PC-9 (cell line): ENCODE results near the gene CIZ1. TPM values are rescaled to one million over a fixed set of nuclear protein-coding genes. Genes with fewer than 3 reads are reported as not detected.
A peak's percentile ranks its signal among the peaks of the same experiment; 100 is the strongest.

Source experiments
- Bru-seq: library from RNA; stranded (reverse); fragments of 400-500 nt; gene quantifications from one replicate; lab custom pipeline; 2021; lab: Mats Ljungman, UMichigan
- BruChase-seq, 2 experiments: library from RNA; stranded (reverse); fragments of 400-500 nt; gene quantifications; one replicate each; lab custom pipeline; 2021; lab: Mats Ljungman, UMichigan
- BruUV-seq: library from RNA; stranded (reverse); fragments of 400-500 nt; replicated peaks from 2 replicates; lab custom pipeline; 2021; lab: Mats Ljungman, UMichigan
- CTCF ChIA-PET: fragments of 300-600 bp; sonication (Branson Sonifier 250); formaldehyde crosslinking; loops from one replicate; lab custom pipeline; 2022; ENCODE audit warnings: antibody characterized with exemption; lab: Charles Lee
- POLR2A ChIA-PET: fragments of 300-600 bp; sonication (Branson Sonifier 250); formaldehyde crosslinking; loops from one replicate; lab custom pipeline; 2022; ENCODE audit warnings: antibody characterized with exemption; ENCODE audit not compliant: unreplicated experiment; lab: Charles Lee
- DNase-seq, 2 experiments: peaks; one replicate each; pipeline versions ENCODE4 v3.0.0 to v3.0.0-alpha.2; 2015 to 2022; ENCODE audit warnings: mixed read lengths in 1 of 2
- H2AFZ ChIP-seq: fragments of 200-600 bp; sonication (generic); 2 replicates; pipeline ENCODE4 v1.8.1; 2017; ENCODE audit warnings: antibody characterized with exemption
- H3F3A ChIP-seq: fragments of 200-600 bp; sonication (generic); 2 replicates; pipeline ENCODE4 v1.8.1; 2017; ENCODE audit warnings: antibody characterized with exemption, mild to moderate bottlenecking, low read depth; ENCODE audit not compliant: insufficient read depth
- H3K27ac ChIP-seq: fragments of 200-600 bp; sonication (generic); 2 replicates; pipeline ENCODE4 v1.6.1; 2016; ENCODE audit warnings: mixed run types
- H3K27me3 ChIP-seq: fragments of 200-600 bp; sonication (generic); 2 replicates; pipeline ENCODE4 v1.6.1; 2016; ENCODE audit warnings: low read depth, mixed run types; ENCODE audit not compliant: insufficient read depth
- H3K36me3 ChIP-seq: fragments of 200-600 bp; sonication (generic); 2 replicates; pipeline ENCODE4 v1.6.1; 2016; ENCODE audit warnings: low read depth, mixed run types
- H3K4me1 ChIP-seq: fragments of 200-600 bp; sonication (generic); replicated peaks from 2 replicates; pipeline ENCODE4 v1.6.1; 2016; ENCODE audit warnings: mixed run types; ENCODE audit not compliant: insufficient read depth
- H3K4me2 ChIP-seq: fragments of 200-600 bp; sonication (generic); 2 replicates; pipeline ENCODE4 v1.6.1; 2017; ENCODE audit warnings: mixed run types
- H3K4me3 ChIP-seq: fragments of 200-600 bp; sonication (generic); 2 replicates; pipeline ENCODE4 v1.6.1; 2016; ENCODE audit warnings: mixed run types
- H3K79me2 ChIP-seq: fragments of 200-600 bp; sonication (generic); 2 replicates; pipeline ENCODE4 v1.6.1; 2017; ENCODE audit warnings: low read depth, mixed run types
- H3K9me2 ChIP-seq: fragments of 200-600 bp; sonication (generic); 2 replicates; pipeline ENCODE4 v1.8.1; 2017; ENCODE audit warnings: mild to moderate bottlenecking; ENCODE audit not compliant: insufficient read depth
- H3K9me3 ChIP-seq: fragments of 200-600 bp; sonication (generic); 2 replicates; pipeline ENCODE4 v1.8.1; 2016; ENCODE audit warnings: low read depth; ENCODE audit not compliant: insufficient read depth
- H4K20me1 ChIP-seq: fragments of 200-600 bp; sonication (generic); 2 replicates; pipeline ENCODE4 v1.8.1; 2017; ENCODE audit not compliant: insufficient read depth
- CTCF ChIP-seq: fragments of 200-600 bp; sonication (generic); conservative IDR thresholded peaks from 2 replicates; pipeline ENCODE4 v1.6.1; 2017; ENCODE audit warnings: mixed run types, antibody characterized with exemption, mild to moderate bottlenecking, moderate library complexity
- EZH2 ChIP-seq: fragments of 200-600 bp; sonication (generic); IDR thresholded peaks from 2 replicates; pipeline ENCODE4 v1.8.0; 2017; ENCODE audit warnings: antibody characterized with exemption, low read depth
- intact Hi-C: fragments of 100-400 bp; cut with micrococcal nuclease; formaldehyde crosslinking; loops from one replicate; pipeline ENCODE4 v1.10.0; 2022; ENCODE audit not compliant: unreplicated experiment
- long read RNA-seq: library from polyadenylated mRNA; stranded (forward); transcript quantifications from one replicate; pipeline ENCODE4 v2.0.0, GENCODE V29; 2022
- total RNA-seq: library from RNA; stranded (reverse); gene quantifications from 2 replicates; pipeline ENCODE4 v1.2.3, GENCODE V29; 2021

CIZ1 gene
- total RNA-seq = 164 and 213 TPM in 2 replicates
- Bru-seq, nascent RNA = percentile 62 among the genes with signal in this experiment
- BruChase-seq, experiment 1, labeled RNA remaining after a 2-hour chase = percentile 66 among the genes with signal in this experiment
- percentile 78 among the genes with signal in this experiment for BruChase-seq, experiment 2, labeled RNA remaining after a 6-hour chase
- long read RNA-seq, transcript CIZ1-204 (17 exons, 2,984 nt) = major isoform, 55 of 179 reads
- long read RNA-seq, partial matches to known transcripts = 41 of 179 reads
- long read RNA-seq, other reads (novel, unspliced or antisense) = 81 of 179 reads

- intact Hi-C loops = loop anchor here (1.0 to 5.0 kb wide), 3 partner anchors 14 to 151 kb away; partner anchors contain the start of genes LCN2 and SLC27A4
- peak within 1 kb of the TSS; percentile 83 for H3K4me3 ChIP-seq
- peak; percentile 46 to 83 for DNase-seq
- peaks cover 10% of the 10 kb centered on the region; the same call in 1 of the 2 replicates for H3K36me3 ChIP-seq
- H3K4me2 ChIP-seq = peak within 1 kb of the TSS; percentile 87
- no peaks in the 10 kb centered on the region for H3K9me3 ChIP-seq
- 0 out of 2 replicates have a peak, but pooled peaks cover 4% of the 10 kb centered on the region for H3K79me2 ChIP-seq
- H2AFZ ChIP-seq = peak within 1 kb of the TSS; percentile 97
- H3K27ac ChIP-seq = peak within 1 kb of the TSS; percentile 77
- H3K9me2 ChIP-seq = no peaks in the 10 kb centered on the region
- TF ChIP-seq CTCF (peak; percentile 65), EZH2 (no peak)
- H4K20me1 ChIP-seq = no peaks in the 10 kb centered on the region
- H3K27me3 ChIP-seq = no peaks in the 10 kb centered on the region
- peaks cover 23% of the 10 kb centered on the region for H3F3A ChIP-seq
- no TSS peak for BruUV-seq
- ChIA-PET POLR2A (interaction anchor here (0.6 to 0.7 kb wide), 2 partner anchors 46 to 77 kb away, joined by 4 to 5 read pairs; no protein-coding TSS in a partner anchor), CTCF (interaction anchor here (0.5 to 0.6 kb wide), 3 partner anchors 9 to 45 kb away, joined by 3 read pairs; no protein-coding TSS in a partner anchor)
- peaks cover 16% of the 10 kb centered on the region for H3K4me1 ChIP-seq
Measured at GRCh38 chr9:128191406-128192046, at the start of gene CIZ1. Gene CIZ1 (minus strand): TSS chr9:128191572. CDS start chr9:128190857, 715 bp downstream.

- no peak for TF ChIP-seq EZH2
- no peak for TF ChIP-seq CTCF
- no peaks in the 10 kb centered on the region for H3K9me2 ChIP-seq
- no TSS peak for BruUV-seq
- H3K4me3 ChIP-seq = no peak overlapping the region
- H3K79me2 ChIP-seq = no peaks in the 10 kb centered on the region
- H3K4me1 ChIP-seq = no peaks in the 10 kb centered on the region
- POLR2A ChIA-PET = no interaction called here
- CTCF ChIA-PET = interaction anchor here (0.6 kb wide), 1 partner anchor 275 kb away, joined by 3 read pairs; no protein-coding TSS in a partner anchor
- intact Hi-C loops = no loop called here
- no peak overlapping the region for H3K27ac ChIP-seq
- no peaks in the 10 kb centered on the region for H4K20me1 ChIP-seq
- no peak overlapping the region for H3K4me2 ChIP-seq
- H3F3A ChIP-seq = no peaks in the 10 kb centered on the region
- no peak for DNase-seq
- no peaks in the 10 kb centered on the region for H3K9me3 ChIP-seq
- no peaks in the 10 kb centered on the region for H3K36me3 ChIP-seq
- no peaks in the 10 kb centered on the region for H3K27me3 ChIP-seq
- no peak overlapping the region for H2AFZ ChIP-seq
Measured at GRCh38 chr9:128233817-128234406, 42.5 kb upstream of the CIZ1 start.
